H1 (cell line): ENCODE data around the gene BRSK2.
A peak's percentile ranks its signal among the peaks of the same experiment; 100 is the strongest.

Experiments
- BACH1 ChIP-seq: IDR thresholded peaks from 2 replicates; pipeline ENCODE4 v1.6.1; 2012; ENCODE audit warnings: low read length, improper control_type of control experiment
- CREB1 ChIP-seq: IDR thresholded peaks from 2 replicates; pipeline ENCODE4 v1.6.1; 2012; ENCODE audit warnings: inconsistent platforms
- CTCF ChIP-seq, 3 experiments: IDR thresholded peaks; 1 replicate in 2 of 3; 2 replicates in 1 of 3; pipeline versions ENCODE4 v1.5.1 to v1.6.1; 2011; ENCODE audit warnings: low read length in 3 of 3, mild to moderate bottlenecking in 3 of 3, inconsistent platforms in 2 of 3, low read depth in 1 of 3, moderate library complexity in 1 of 3; ENCODE audit not compliant: insufficient read depth in 1 of 3; ENCODE audit errors: control extremely low read depth in 1 of 3
- POLR2A ChIP-seq, 2 experiments: IDR thresholded peaks; 1 replicate in 1 of 2; 2 replicates in 1 of 2; pipeline ENCODE4 v1.6.1; 2011; ENCODE audit warnings: low read depth in 2 of 2, low read length in 2 of 2, mild to moderate bottlenecking in 2 of 2; ENCODE audit errors: control extremely low read depth in 1 of 2
- ZNF274 ChIP-seq: IDR thresholded peaks from 2 replicates; pipeline ENCODE4 v1.7.0; 2012; ENCODE audit warnings: low read length, borderline replicate concordance; ENCODE audit errors: extremely low read depth

- TF ChIP-seq CTCF (IDR thresholded peaks at IDR 0.05; ENCODE audit: control extremely low read depth in 1 of 3, insufficient read depth in 1 of 3, low read depth in 1 of 3, low read length in 3 of 3) = peak in 2 of 3 experiments; percentile 51 to 56; a peak in 3 of 4 replicates
- no peak for TF ChIP-seq BACH1
- no peak for TF ChIP-seq CREB1
- no peak for TF ChIP-seq POLR2A (IDR thresholded peaks at IDR 0.05; ENCODE audit: control extremely low read depth in 1 of 2, low read depth in 2 of 2, low read length in 2 of 2)
- no peak for TF ChIP-seq ZNF274
Observed at GRCh38 chr11:1453611-1454034, 63.9 kb downstream of the BRSK2 start.
